Heart left ventricle (tissue), 16 donors: Measurements from ENCODE around the gene IL7R. TPM values are rescaled to one million over a fixed set of nuclear protein-coding genes. Genes with fewer than 3 reads are reported as not detected.

Source experiments
- ATAC-seq, 4 donors: fragments of 200-7000 bp; cut with Tn5 transposase; one replicate each; pipeline ENCODE4 v1.9.1; 2020 to 2022; ENCODE audit warnings: moderate library complexity in 4 of 4, mild to moderate bottlenecking in 3 of 4, moderate number of reproducible peaks in 1 of 4
- DNase-seq, 5 donors: peaks; one replicate each; pipeline ENCODE4 v3.0.0-alpha.2; 2020
- H3K27ac ChIP-seq, 12 donors: fragments of 200-600 bp; sonication (generic) in 4 of 12; one replicate each; pipeline versions ENCODE4 v1.5.0 to v1.8.0; 2016 to 2022; ENCODE audit warnings: mild to moderate bottlenecking in 2 of 12
- H3K27me3 ChIP-seq, 9 donors: fragments of 200-600 bp; sonication (generic) in 2 of 9; one replicate each; pipeline versions ENCODE4 v1.5.1 to v1.8.0; 2016 to 2022; ENCODE audit warnings: mild to moderate bottlenecking in 3 of 9
- H3K36me3 ChIP-seq, 9 donors: fragments of 200-600 bp; sonication (generic) in 2 of 9; one replicate each; pipeline versions ENCODE4 v1.5.0 to v1.8.0; 2018 to 2022; ENCODE audit warnings: mild to moderate bottlenecking in 2 of 9
- H3K4me1 ChIP-seq, 12 donors: fragments of 200-600 bp; sonication (generic) in 4 of 12; one replicate each; pipeline versions ENCODE4 v1.5.0 to v1.8.0; 2016 to 2022; ENCODE audit warnings: mild to moderate bottlenecking in 3 of 12
- H3K4me3 ChIP-seq, 12 donors: fragments of 200-600 bp; sonication (generic) in 4 of 12; one replicate each; pipeline versions ENCODE4 v1.5.0 to v1.8.0; 2017 to 2022; ENCODE audit warnings: mild to moderate bottlenecking in 9 of 12, moderate library complexity in 4 of 12
- H3K9me3 ChIP-seq, 12 donors: fragments of 200-600 bp; sonication (generic) in 4 of 12; one replicate each; pipeline versions ENCODE4 v1.5.0 to v1.8.0; 2016 to 2022; ENCODE audit warnings: mild to moderate bottlenecking in 1 of 12
- CTCF ChIP-seq, 12 donors: fragments of 200-600 bp; sonication (generic) in 4 of 12; IDR thresholded peaks; one replicate each; pipeline versions ENCODE4 v1.5.0 to v1.8.0; 2018 to 2022; ENCODE audit warnings: antibody characterized with exemption in 12 of 12, mild to moderate bottlenecking in 5 of 12
- POLR2A ChIP-seq, 2 donors: fragments of 450-650 bp; IDR thresholded peaks; one replicate each; pipeline ENCODE4 v1.6.1; 2017; ENCODE audit warnings: antibody characterized with exemption in 2 of 2, mild to moderate bottlenecking in 2 of 2, moderate library complexity in 2 of 2
- WGBS, 4 donors: extraction: QIAGEN DNeasy Blood & Tissue Kit in 2 of 4; methylation state at CpG; one replicate each; pipeline versions ENCODE4 v1.1.5 to v1.1.7; 2013 to 2018; 5-methylcytosine and 5-hydroxymethylcytosine counted together
- intact Hi-C, 10 donors: fragments of 100-400 bp; cut with DNase I; formaldehyde crosslinking; loops; one replicate each; pipeline versions ENCODE4 v1.11.1 to v1.14.2; 2022
- polyA plus RNA-seq, 2 donors: library from polyadenylated mRNA; stranded (reverse); fragments of 200-250 nt; gene quantifications; one replicate each; pipeline ENCODE4 v1.2.3, GENCODE V29; 2013
- total RNA-seq, 9 donors: library from RNA; depleted of rRNA in 2 of 9; stranded (reverse); fragments of >200 nt in 2 of 9; fragmentation: NEBNext Ultra II Directional in 3 of 9; extraction: Animal tissue kit (Norgen Biotek cat#: 25700) in 3 of 9; gene quantifications; one replicate each; pipeline versions ENCODE4 v1.1.0 to v1.2.4, GENCODE V29; 2016 to 2023
- donor health status: ischemic (EF 13 %, LVEDD 7.1; RV severe dilation, severe dysfunction).
- donor health status: healthy with polysubstance abuse.
- donor health status: DM: no; HTN: yes; CAD: no.
- donor health status: DM: no; HTN: no; CAD: no.
- donor health status: ischemic (EF 25% LVEDD 6.9; RV normal size, moderate dysfunction).
- donor health status: ischemic (EF 25% LVEDD 5.7; RV mildly dilated, moderate dysfunction).
- donor health status: healthy.
- donor health status: DM: yes; HTN: yes; CAD: no.
- donor health status: ischemic (EF 35%, LVEDD 5.7; RV mildly dilated, moderate dysfunction).
- donor health status: nonischemic (EF 11% LVEDD 7.7; RV severe dilation, severe dysfunction).
- donor health status: DM: yes; HTN: yes; CAD: no.
- donor health status: PGD.
- donor health status: ischemic (EF 29% LVEDD 5.4; RV normal size, mild dysfunction).
- donor health status: nonischemic (EF 23%, LVEDD 6.1; RV moderate dilation, normal function).

Gene IL7R
- total and polyA plus RNA-seq, 11 donors: 0.27 to 12.0 (median 0.61) TPM

GRCh38 chr5:35903631-35904203, 47.0 kb downstream of the IL7R start:
- no peaks in the 10 kb centered on the region for H3K4me1 ChIP-seq
- no peak for DNase-seq
- WGBS, 4 donors: 88 to 91% (median 89%) methylated on average over 6 of the region's 6 CpGs
- no peaks in the 10 kb centered on the region for H3K36me3 ChIP-seq
- H3K27me3 ChIP-seq: no peaks in the 10 kb centered on the region
- ATAC-seq: no peak
- H3K4me3 ChIP-seq: no peak overlapping the region
- no peak overlapping the region for H3K27ac ChIP-seq
- TF ChIP-seq POLR2A (IDR thresholded peaks at IDR 0.05) (no peak), CTCF (IDR thresholded peaks at IDR 0.05) (no peak)
- intact Hi-C loops: no loop called here
- H3K9me3 ChIP-seq: peaks cover 0 to 4% (median 0%) of the 10 kb centered on the region in 12 donors

GRCh38 chr5:35904443-35905132, 47.9 kb downstream of the IL7R start:
- TF ChIP-seq CTCF (IDR thresholded peaks at IDR 0.05): no peak
- no peak for TF ChIP-seq POLR2A (IDR thresholded peaks at IDR 0.05)
- no peak for ATAC-seq
- Histone ChIP-seq H3K27ac (no peak overlapping the region), H3K36me3 (no peaks in the 10 kb centered on the region), H3K9me3 (peaks cover 0 to 4% (median 0%) of the 10 kb centered on the region in 12 donors), H3K27me3 (no peaks in the 10 kb centered on the region), H3K4me3 (no peak overlapping the region), H3K4me1 (no peaks in the 10 kb centered on the region)
- no peak for DNase-seq
- intact Hi-C loops: no loop called here
- 67 to 80% (median 72%) methylated on average over 11 of the region's 11 CpGs for WGBS, 4 donors

GRCh38 chr5:35908228-35908627, 51.5 kb downstream of the IL7R start:
- 21 to 55% (median 43%) methylated on average over 1 of the region's 1 CpG for WGBS, 4 donors
- Histone ChIP-seq H3K27me3 (no peaks in the 10 kb centered on the region), H3K36me3 (no peaks in the 10 kb centered on the region), H3K9me3 (peaks cover 0 to 5% (median 0%) of the 10 kb centered on the region in 12 donors), H3K4me1 (no peaks in the 10 kb centered on the region), H3K27ac (no peak overlapping the region), H3K4me3 (no peak overlapping the region)
- DNase-seq (no peak), ATAC-seq (no peak)
- intact Hi-C loops: no loop called here
- TF ChIP-seq CTCF (IDR thresholded peaks at IDR 0.05) (no peak), POLR2A (IDR thresholded peaks at IDR 0.05) (no peak)

GRCh38 chr5:35908814-35909213, 52.1 kb downstream of the IL7R start:
- Histone ChIP-seq H3K4me3 (no peak overlapping the region), H3K36me3 (no peaks in the 10 kb centered on the region), H3K27ac (no peak overlapping the region), H3K9me3 (peaks cover 0 to 5% (median 0%) of the 10 kb centered on the region in 12 donors), H3K4me1 (no peaks in the 10 kb centered on the region), H3K27me3 (no peaks in the 10 kb centered on the region)
- ATAC-seq (no peak), DNase-seq (no peak)
- intact Hi-C loops: no loop called here
- no peak for TF ChIP-seq POLR2A (IDR thresholded peaks at IDR 0.05)
- no peak for TF ChIP-seq CTCF (IDR thresholded peaks at IDR 0.05)
